Measurements from ENCODE around the gene SLC22A23. TPM values are rescaled to one million over a fixed set of nuclear protein-coding genes. Genes with fewer than 3 reads are reported as not detected.

The SLC22A23 gene
- total RNA-seq, 4 donors from 2014 or later: 7.1 to 9.6 (median 8.2) TPM

GRCh38 chr6:3272911-3273547, 183.8 kb downstream of the SLC22A23 start:
- H3K4me3 ChIP-seq: no peak overlapping the region
- no peak overlapping the region for H3K27ac ChIP-seq
- H3K36me3 ChIP-seq: peaks cover 0 to 69% (median 14%) of the 10 kb centered on the region in 3 donors
- H3K4me1 ChIP-seq: peaks cover 0 to 5% (median 0%) of the 10 kb centered on the region in 4 donors
- no peaks in the 10 kb centered on the region for H3K27me3 ChIP-seq
- H3K9me3 ChIP-seq: no peaks in the 10 kb centered on the region
- WGBS, 2 donors: 88 to 90% methylated on average over 26 to 32 of the region's 32 CpGs
- TF ChIP-seq CTCF (IDR thresholded peaks at IDR 0.05) (no peak), EP300 (IDR thresholded peaks at IDR 0.05) (no peak), POLR2A (IDR thresholded peaks at IDR 0.05) (no peak)
- no peak for DNase-seq (ENCODE audit: low spot score in 2 of 2)

- Histone ChIP-seq H3K4me1 (peaks cover 0 to 2% (median 0%) of the 10 kb centered on the region in 4 donors), H3K27me3 (no peaks in the 10 kb centered on the region), H3K4me3 (no peak overlapping the region), H3K9me3 (no peaks in the 10 kb centered on the region), H3K36me3 (peaks cover 0 to 77% (median 14%) of the 10 kb centered on the region in 3 donors), H3K27ac (no peak overlapping the region)
- no peak for DNase-seq (ENCODE audit: low spot score in 2 of 2)
- no peak for TF ChIP-seq POLR2A (IDR thresholded peaks at IDR 0.05)
- no peak for TF ChIP-seq CTCF (IDR thresholded peaks at IDR 0.05)
- TF ChIP-seq EP300 (IDR thresholded peaks at IDR 0.05): no peak
- WGBS, 2 donors: 91 to 94% methylated on average over 13 of the region's 13 CpGs
These were observed 185.1 kb downstream of the SLC22A23 start for GRCh38 chr6:3271756-3272155.

DNA sequence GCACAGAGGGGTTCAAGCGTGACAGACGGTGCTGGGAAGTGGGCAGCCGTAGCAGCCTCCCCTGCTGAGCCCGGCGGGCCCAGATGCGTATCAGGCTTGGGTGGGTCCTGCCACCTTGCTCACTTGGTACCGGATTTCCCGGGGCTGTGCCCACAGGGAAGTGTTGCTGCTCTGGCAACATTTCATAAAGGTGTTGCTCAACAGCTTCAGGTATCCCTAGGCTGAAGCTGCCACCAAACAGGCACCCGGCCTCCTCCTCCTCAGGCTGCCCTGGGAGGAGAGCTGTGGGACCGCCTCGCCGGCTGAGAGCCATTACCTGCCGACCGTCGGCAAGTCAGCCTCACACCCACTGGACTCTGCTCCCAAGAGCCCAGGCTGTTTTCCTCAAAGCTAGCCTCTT, 186.6 kb downstream of the SLC22A23 start:
- 83% methylated on average over 15 of the region's 15 CpGs for WGBS, 2 donors
- DNase-seq (ENCODE audit: low spot score in 2 of 2): no peak
- no peak for TF ChIP-seq POLR2A (IDR thresholded peaks at IDR 0.05)
- no peak for TF ChIP-seq EP300 (IDR thresholded peaks at IDR 0.05)
- no peak for TF ChIP-seq CTCF (IDR thresholded peaks at IDR 0.05)
- H3K27ac ChIP-seq: no peak overlapping the region
- no peaks in the 10 kb centered on the region for H3K9me3 ChIP-seq
- H3K36me3 ChIP-seq: peaks cover 0 to 76% (median 14%) of the 10 kb centered on the region in 3 donors
- no peaks in the 10 kb centered on the region for H3K4me1 ChIP-seq
- H3K27me3 ChIP-seq: no peaks in the 10 kb centered on the region
- H3K4me3 ChIP-seq: no peak overlapping the region

DNA sequence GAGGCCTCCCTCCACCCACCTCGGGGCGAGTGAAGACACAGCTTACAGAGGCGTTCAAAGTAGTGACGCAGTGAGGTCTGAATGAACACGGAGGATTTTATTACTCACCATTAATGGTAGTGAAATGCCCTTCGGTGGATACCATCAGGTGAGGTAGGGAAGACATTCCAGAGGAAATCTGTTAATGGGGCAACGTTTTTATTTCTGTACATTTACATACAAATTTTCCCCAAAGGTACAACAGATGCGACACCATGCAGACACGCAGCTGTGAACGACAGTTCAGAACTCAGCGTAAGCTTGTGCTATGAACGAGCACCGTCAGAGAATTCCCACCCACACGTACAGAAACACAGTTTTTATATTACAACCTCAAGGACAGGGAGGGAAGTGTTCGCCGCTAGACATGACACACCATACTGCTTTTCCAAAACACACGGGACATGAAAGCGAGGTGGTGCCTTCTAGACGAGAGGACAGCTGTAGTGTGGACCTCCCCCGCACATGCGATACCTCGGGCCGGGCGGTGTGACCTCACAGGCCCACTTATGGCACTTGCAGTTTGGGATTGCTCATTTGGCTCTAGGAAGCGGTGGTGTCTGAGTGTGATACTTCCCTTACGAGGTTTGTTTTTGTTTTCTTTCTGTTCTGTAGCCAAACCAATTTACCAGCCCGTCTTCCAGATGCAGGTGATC, 187.4 kb downstream of the SLC22A23 start:
- no peaks in the 10 kb centered on the region for H3K4me1 ChIP-seq
- H3K27me3 ChIP-seq: no peaks in the 10 kb centered on the region
- H3K9me3 ChIP-seq: no peaks in the 10 kb centered on the region
- H3K4me3 ChIP-seq: no peak overlapping the region
- TF ChIP-seq CTCF (IDR thresholded peaks at IDR 0.05) (no peak), POLR2A (IDR thresholded peaks at IDR 0.05) (no peak), EP300 (IDR thresholded peaks at IDR 0.05) (no peak)
- 77 to 81% methylated on average over 27 of the region's 27 CpGs for WGBS, 2 donors
- H3K27ac ChIP-seq: no peak overlapping the region
- peaks cover 0 to 78% (median 14%) of the 10 kb centered on the region in 3 donors for H3K36me3 ChIP-seq
- DNase-seq (ENCODE audit: low spot score in 2 of 2): no peak

GRCh38 chr6:3268680-3269079, 188.2 kb downstream of the SLC22A23 start:
- H3K4me3 ChIP-seq: no peak overlapping the region

More at GRCh38 chr6:3268680-3269079, 188.2 kb downstream of the SLC22A23 start:
- TF ChIP-seq EP300 (IDR thresholded peaks at IDR 0.05) (no peak), POLR2A (IDR thresholded peaks at IDR 0.05) (no peak)
- Histone ChIP-seq H3K9me3 (no peaks in the 10 kb centered on the region), H3K27ac (no peak overlapping the region), H3K4me1 (peaks cover 0 to 7% (median 0%) of the 10 kb centered on the region in 4 donors), H3K36me3 (peaks cover 0 to 79% (median 14%) of the 10 kb centered on the region in 3 donors), H3K27me3 (no peaks in the 10 kb centered on the region)
- no peak for DNase-seq (ENCODE audit: low spot score in 2 of 2)
- 77 to 90% methylated on average over 11 of the region's 11 CpGs for WGBS, 2 donors
